Right kidney (tissue), 1 donor: ENCODE results near the gene GATAD1.
"Not testable (repeated sequence)": the region's sequence is repeated elsewhere in the genome, so short reads cannot be mapped to it uniquely, and the experiment has no call there.

Experiments
- DNase-seq: peaks from one replicate; pipeline ENCODE4 v3.0.0-alpha.2; 2016

GATAD1 gene

DNA sequence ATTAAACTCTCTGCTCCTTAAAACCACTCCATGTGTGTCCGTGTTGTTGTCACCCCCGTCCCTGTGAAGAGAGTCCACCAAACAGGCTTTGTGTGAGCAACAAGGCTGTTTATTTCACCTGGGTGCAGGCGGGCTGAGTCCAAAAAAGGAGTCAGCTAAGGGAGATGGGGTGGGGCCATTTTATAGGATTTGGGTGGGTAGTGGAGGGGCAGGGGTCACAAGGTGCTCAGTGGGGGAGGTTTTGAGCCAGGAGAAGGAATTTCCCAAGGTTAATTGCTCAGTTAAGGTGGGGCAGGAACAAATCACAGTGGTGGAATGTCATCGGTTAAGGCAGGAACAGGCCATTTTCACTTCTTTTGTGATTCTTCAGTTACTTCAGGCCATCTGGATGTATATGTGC, 31.9 kb downstream of the GATAD1 start:
- not testable (repeated sequence) for DNase-seq

DNA sequence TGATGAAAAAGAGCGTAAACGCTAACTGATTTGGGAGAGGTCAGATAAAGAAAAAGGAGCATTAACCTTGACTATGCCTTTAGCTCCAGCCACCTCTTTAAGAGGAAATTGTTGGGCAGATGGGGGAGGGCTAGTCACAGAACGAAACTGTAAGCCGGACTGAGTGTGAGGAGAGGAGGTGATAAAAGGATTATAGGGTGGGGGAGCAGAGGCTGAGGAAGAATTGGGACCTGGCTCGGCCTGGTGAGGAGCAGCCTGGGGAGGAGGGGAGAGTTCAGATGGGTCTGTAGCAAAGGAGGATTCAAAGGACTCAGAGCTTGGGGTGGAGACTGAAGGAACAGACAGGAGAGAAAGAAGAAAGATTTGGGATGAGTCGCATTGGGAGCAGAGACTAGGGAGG, 36.3 kb downstream of the GATAD1 start:
- not testable (repeated sequence) for DNase-seq

DNA sequence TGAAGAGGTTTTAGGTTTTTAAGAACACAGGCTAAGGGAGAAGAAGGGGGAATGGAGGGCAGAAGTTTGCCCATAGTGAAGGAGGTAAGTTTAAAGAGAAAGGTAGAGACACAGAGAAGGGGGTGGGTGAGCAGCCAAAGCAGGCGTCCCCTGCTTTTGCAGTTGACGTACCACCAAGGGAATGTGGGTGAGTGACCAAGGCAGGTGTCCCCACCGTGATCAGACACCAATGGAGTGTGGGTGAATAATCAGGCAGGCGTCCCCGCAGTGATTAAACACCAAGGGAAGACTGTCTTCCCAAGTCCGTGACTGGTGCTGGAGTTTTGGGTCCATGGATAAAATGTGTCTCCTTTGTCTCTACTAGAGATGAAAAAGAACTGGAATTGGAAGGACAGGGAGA, 36.9 kb downstream of the GATAD1 start:
- DNase-seq = not testable (repeated sequence)

DNA sequence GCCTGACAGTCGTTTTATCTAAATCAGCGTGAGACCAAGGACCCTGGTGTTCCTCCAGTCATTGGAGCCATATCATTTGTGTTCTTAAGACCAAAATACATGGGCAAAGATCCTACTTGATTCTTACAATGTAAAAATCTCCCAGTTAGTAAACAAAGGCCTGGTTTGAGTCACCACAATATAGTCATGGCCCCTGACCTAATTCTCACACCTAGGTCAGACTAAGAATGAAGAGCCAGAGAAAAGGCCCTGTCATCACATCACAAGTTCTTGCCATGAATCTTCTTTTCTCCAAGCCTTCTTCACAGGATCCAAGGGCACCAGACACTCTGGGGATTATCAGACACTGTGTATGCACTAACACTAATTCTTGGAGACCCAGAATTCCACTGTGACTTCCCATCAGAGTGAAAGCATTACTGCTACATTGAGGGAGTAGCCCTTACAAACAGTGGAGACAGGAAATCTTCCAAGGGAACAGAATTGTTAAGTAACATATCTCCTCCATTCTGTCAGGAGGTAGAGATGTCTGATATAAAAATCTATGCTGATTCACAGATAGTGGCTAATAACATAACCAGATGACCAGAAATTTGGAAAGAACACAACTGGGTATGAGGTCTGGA, 38.1 kb downstream of the GATAD1 start:
- DNase-seq = no peak

DNA sequence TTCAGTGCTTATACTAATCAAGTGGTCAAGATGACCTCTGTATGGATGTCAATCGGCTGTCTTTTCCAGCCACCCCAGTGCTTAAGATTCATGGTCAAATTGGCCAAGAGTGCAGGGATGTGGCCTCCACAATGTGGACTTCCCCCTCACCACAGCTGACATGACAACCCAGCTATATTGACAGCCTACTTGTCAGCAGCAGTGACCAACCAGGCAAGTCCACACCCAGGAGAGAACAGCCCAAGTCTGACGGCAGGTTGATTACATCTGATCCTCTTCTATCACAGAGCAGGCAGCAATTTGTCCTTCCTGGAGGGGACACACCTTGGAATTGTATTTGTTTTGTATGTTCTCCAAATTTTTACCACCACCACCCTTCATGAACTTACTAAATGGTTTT, 38.7 kb downstream of the GATAD1 start:
- no peak for DNase-seq

DNA sequence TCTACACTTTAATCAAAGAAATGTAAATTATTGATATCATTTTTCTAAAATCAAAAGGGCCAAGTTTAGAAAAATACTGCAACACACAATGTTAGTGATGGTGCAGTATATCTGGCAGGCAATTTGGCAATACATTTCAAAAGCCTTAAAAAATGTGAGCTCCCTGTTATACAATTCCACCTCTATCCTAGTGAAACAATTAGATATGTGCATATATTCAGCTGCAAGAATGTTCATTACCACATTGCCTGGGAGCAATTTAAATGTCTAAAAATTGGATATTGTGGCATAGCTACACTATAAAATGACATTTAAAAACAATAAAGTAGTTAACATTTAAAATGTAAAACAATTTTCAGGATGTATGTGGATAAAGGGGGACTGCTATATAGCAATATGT, 40.5 kb downstream of the GATAD1 start:
- DNase-seq = no peak

DNA sequence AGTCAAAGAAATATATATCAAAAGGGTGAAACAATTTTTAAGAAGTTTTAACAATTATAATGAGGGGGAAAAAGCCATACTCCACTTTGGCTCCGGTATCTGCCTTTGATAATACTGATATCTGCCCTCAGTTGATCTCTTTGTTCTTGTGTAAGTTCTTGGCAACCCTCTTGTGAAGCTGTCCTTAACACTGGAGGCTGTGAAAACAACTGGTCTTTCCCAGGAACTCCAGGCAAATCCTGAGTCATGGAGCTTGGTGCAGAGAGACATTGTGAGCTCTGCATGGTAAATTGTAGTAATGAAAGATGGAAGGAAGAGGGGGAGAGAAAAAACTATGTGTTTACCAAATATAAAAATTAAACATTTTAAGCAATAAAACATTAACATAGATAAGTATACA, 42.4 kb downstream of the GATAD1 start:
- DNase-seq = no peak

DNA sequence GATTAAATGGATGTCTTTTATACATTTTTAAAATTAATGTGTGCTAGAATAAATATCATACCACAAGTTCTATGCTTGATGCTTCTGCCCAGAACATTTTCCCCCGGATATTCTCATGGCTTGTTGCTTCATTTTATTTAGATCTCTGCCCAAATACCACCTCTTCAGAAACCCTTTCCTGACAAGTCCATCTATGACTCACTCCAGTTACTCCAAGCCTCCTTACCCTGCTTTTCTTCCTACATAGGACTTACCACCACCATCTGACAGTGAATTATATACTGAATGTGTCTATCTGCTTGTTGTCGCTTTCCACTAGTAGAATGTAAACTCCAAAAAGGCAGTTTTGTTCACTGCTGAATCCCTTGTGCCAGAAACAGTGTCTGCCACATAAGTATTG, 49.6 kb downstream of the GATAD1 start:
- no peak for DNase-seq

DNA sequence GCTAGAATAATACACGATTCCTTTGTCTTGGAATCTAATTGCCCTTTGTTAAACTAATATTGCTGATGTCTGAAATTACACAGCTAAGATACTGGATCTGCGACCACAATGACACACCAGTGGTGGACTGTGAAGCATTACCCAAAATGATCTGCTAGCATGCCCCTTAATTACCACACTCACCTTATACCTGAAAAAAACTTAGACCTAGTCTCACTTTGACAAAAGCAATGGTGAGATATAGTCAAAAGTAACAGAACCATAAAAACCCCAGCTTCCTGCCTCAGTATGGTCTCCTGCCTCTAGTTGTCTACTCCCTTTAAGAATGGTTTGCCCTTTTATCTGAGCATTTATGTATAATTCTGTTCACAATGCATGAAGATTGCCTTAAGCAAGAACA, 51.3 kb downstream of the GATAD1 start:
- DNase-seq = no peak

DNA sequence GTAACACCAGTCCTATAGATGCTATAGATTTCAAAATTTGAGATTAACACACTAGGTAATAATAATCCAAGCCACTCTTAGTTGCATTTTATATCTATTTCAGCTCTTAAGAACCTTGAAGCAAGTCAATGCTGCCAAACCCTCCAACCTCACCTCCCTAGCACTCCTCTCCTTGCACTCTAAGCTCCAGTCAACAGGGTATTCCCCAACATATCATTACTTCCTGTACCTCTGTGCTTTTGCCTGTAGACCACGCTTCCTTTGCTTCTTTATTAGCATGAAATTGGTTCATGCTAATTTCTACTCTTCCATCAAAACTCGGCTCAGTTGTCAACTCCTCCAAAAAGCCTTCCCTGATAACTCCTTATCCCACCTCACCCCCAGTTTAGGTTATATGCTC, 56.5 kb downstream of the GATAD1 start:
- DNase-seq = no peak

DNA sequence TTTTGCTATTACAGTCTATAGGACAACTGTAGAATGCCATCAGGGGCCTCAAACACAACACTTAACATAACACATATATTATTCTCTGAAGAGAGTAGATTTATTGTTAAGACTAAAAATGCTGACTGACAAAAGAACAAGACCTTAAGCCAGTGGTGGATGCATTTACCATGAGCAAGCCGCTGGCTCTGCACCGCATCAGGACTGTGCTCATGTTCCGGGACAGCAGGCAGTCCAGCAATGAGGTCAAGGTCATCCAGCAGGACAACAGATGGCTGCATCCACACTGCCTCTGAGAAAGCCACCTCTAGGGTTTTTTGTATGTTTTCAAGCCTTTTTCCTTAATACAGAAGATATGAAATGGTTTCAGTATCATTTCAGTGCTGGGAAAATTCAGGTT, 57.3 kb downstream of the GATAD1 start:
- DNase-seq = no peak

DNA sequence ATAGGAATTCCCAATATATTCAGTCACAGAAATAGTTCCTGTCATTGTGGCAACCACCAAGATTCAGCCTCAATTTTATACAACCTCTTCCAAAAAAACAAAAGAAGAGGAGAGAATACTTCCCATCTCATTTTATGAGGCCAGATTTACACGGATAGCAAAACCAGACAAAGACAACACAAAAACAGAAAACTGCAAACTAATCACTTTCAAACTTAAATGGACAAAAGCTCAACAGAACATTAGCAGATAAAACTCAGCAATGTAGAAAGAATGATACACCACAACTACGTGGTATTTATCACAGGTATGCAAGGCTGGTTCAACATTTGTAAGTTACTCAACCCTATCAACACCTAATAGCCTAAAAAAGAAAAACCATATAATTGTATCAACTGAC, 59.1 kb downstream of the GATAD1 start:
- no peak for DNase-seq

DNA sequence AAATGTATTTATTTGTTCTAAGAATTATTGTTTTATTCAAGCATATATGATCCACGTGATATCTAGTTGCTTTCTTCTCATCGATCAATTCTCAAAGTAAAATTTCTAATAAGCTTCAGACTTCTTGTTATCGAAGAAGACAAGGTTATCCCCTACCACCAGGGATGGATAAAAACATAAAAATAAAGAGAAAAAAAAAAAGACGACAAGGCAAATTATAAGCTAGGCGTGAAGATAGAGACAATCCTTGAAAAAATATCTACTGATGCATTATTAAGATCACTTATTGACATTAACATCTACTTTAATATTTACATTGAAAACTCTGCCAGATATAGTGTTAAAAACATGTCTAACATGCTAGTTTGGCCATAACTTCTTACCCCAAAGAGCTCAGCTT, 61.7 kb downstream of the GATAD1 start:
- DNase-seq = no peak
